HFFc6 (cell line): ENCODE data around the gene COX7B2. TPM values are rescaled to one million over a fixed set of nuclear protein-coding genes. Genes with fewer than 3 reads are reported as not detected.

ENCODE experiments used
- DNase-seq: peaks from one replicate; pipeline ENCODE4 v3.0.0-alpha.2; 2018
- H3K27ac Mint-ChIP-seq: 2 replicates; pipeline ENCODE4 v1.8.0; 2020; ENCODE audit warnings: mild to moderate bottlenecking, mixed read lengths
- H3K27me3 Mint-ChIP-seq: 2 replicates; pipeline ENCODE4 v1.8.0; 2021; ENCODE audit warnings: mild to moderate bottlenecking, moderate library complexity, mixed read lengths; ENCODE audit not compliant: insufficient read depth
- H3K36me3 Mint-ChIP-seq: 2 replicates; pipeline ENCODE4 v1.8.0; 2021; ENCODE audit warnings: low read depth, mixed read lengths
- H3K4me1 Mint-ChIP-seq: 2 replicates; pipeline ENCODE4 v1.8.0; 2020; ENCODE audit warnings: low read depth, mixed read lengths
- H3K4me3 Mint-ChIP-seq: 2 replicates; pipeline ENCODE4 v1.8.0; 2020; ENCODE audit warnings: mild to moderate bottlenecking, moderate library complexity, mixed read lengths
- H3K9me3 Mint-ChIP-seq: 2 replicates; pipeline ENCODE4 v1.8.0; 2020; ENCODE audit warnings: mild to moderate bottlenecking, mixed read lengths
- CTCF ChIP-seq: fragments of 200-600 bp; sonication (generic); IDR thresholded peaks from 2 replicates; pipeline ENCODE4 v1.5.0; 2021; ENCODE audit warnings: antibody characterized with exemption, mild to moderate bottlenecking
- total RNA-seq, 6 experiments: library from RNA; stranded (reverse); fragmentation: NEBNext Ultra II Directional; extraction: Animal tissue kit (Norgen Biotek cat#: 25700); gene quantifications; 2 replicates in 1 of 6; 3 replicates in 5 of 6; pipeline ENCODE4 v1.2.3, GENCODE V29; 2021

COX7B2 gene
- total RNA-seq, 6 experiments from 2014 or later = not detected

DNA sequence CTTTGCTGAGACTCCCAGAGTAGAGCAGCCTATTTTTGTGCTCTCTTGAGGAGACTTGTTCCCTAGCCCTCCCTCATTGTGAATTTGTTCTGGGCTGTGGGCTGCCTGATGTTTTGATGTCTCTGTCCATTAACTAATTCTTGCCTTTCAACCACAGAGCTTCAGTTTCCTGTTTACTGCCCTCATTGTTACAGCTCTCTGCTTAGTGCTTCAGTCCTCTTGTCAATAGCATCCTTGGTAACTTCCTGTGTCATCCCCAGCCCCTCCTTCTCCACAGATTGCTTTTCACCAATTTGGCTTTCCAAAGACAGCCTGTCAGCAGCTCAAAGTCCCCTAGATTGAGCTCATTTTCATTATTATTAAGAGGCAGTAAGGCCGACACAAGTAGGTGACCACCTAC lies 69.9 kb downstream of the COX7B2 start:
- Mint-ChIP-seq H3K27me3 (peaks cover 1% of the 10 kb centered on the region; the same call in 1 of the 2 replicates), H3K4me1 (no peaks in the 10 kb centered on the region), H3K9me3 (no peaks in the 10 kb centered on the region), H3K27ac (no peak overlapping the region), H3K36me3 (no peaks in the 10 kb centered on the region), H3K4me3 (no peak overlapping the region)
- DNase-seq = no peak
- TF ChIP-seq CTCF = no peak

DNA sequence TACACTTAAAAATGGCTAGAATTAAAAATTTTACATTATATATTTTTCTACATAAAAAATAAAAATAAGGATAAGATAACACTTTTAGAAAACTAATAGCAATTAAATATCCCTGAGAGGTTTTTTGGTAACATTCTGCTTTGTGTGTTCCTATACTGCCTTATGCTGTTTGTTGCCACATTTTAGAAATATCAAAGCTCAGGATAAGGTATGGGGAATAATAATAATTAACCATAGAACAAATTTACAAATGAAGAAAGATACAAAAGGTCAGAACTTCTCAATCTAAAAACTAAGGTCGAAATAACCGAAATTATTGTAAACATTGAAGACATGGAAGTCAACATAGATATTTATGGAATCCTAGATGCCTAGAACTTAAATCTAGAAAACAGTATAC lies 71.4 kb downstream of the COX7B2 start:
- no peaks in the 10 kb centered on the region for H3K36me3 Mint-ChIP-seq
- no peak overlapping the region for H3K4me3 Mint-ChIP-seq
- no peaks in the 10 kb centered on the region for H3K4me1 Mint-ChIP-seq
- no peaks in the 10 kb centered on the region; the same call in 1 of the 2 replicates for H3K9me3 Mint-ChIP-seq
- DNase-seq = no peak
- no peak overlapping the region for H3K27ac Mint-ChIP-seq
- H3K27me3 Mint-ChIP-seq = peaks cover 1% of the 10 kb centered on the region; the same call in 1 of the 2 replicates
- TF ChIP-seq CTCF = no peak

DNA sequence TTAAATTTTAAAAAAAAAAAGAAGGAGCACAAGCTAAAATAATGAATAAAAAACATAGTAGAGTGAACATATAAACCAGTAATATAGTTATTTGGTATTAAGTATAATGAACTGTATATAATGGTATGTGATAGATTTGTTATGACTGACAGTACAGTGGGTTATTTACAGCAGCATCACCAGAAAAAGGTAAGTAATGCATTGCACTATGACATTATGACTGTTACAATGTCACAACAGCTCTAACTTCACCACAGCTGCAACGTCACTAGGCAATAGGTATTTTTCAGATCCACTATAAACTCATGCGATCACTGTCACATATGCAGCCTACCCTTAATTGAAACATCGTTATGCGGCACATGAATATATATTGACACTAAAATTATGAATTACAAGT lies 72.5 kb downstream of the COX7B2 start:
- no peaks in the 10 kb centered on the region for H3K36me3 Mint-ChIP-seq
- TF ChIP-seq CTCF = no peak
- no peaks in the 10 kb centered on the region for H3K4me1 Mint-ChIP-seq
- peaks cover 1% of the 10 kb centered on the region; the same call in 1 of the 2 replicates for H3K27me3 Mint-ChIP-seq
- no peaks in the 10 kb centered on the region; the same call in 1 of the 2 replicates for H3K9me3 Mint-ChIP-seq
- DNase-seq = no peak
- H3K4me3 Mint-ChIP-seq = no peak overlapping the region
- no peak overlapping the region for H3K27ac Mint-ChIP-seq

GRCh38 chr4:46830971-46831454 lies 78.0 kb downstream of the COX7B2 start:
- no peaks in the 10 kb centered on the region for H3K27me3 Mint-ChIP-seq
- no peaks in the 10 kb centered on the region for H3K4me1 Mint-ChIP-seq
- H3K4me3 Mint-ChIP-seq = no peak overlapping the region
- TF ChIP-seq CTCF = no peak
- no peak for DNase-seq
- H3K9me3 Mint-ChIP-seq = peaks cover 5% of the 10 kb centered on the region; the same call in 1 of the 2 replicates
- H3K36me3 Mint-ChIP-seq = no peaks in the 10 kb centered on the region
- H3K27ac Mint-ChIP-seq = no peak overlapping the region

DNA sequence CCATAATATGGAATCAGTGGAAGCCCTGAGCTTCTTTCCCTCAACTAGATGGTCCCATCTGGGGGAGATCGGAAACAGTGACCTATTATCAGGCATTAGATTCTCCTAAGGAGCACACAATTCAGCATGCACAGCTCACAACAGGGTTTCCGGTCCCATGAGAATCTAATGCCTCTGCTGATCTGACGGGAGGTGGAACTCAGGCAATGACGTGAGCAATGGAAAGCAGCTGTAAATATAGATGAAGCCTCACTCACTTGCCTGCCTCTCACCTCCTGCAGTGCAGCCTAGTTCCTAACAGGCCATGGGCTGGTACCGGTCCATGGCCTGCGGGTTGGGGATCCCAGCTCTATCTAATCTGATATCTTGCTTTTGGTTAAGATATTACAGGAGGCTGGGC lies 88.9 kb downstream of the COX7B2 start:
- Mint-ChIP-seq H3K27ac (no peak overlapping the region), H3K9me3 (peaks cover 6% of the 10 kb centered on the region; the same call in 1 of the 2 replicates), H3K4me3 (no peak overlapping the region), H3K36me3 (no peaks in the 10 kb centered on the region), H3K27me3 (no peaks in the 10 kb centered on the region), H3K4me1 (no peaks in the 10 kb centered on the region)
- TF ChIP-seq CTCF = no peak
- no peak for DNase-seq

- no peaks in the 10 kb centered on the region for H3K36me3 Mint-ChIP-seq
- no peaks in the 10 kb centered on the region for H3K9me3 Mint-ChIP-seq
- no peak for DNase-seq
- no peak overlapping the region for H3K4me3 Mint-ChIP-seq
- no peaks in the 10 kb centered on the region for H3K27me3 Mint-ChIP-seq
- no peaks in the 10 kb centered on the region for H3K4me1 Mint-ChIP-seq
- H3K27ac Mint-ChIP-seq = no peak overlapping the region
- no peak for TF ChIP-seq CTCF
Observed at GRCh38 chr4:46819095-46819494, 90.0 kb downstream of the COX7B2 start.
